ENCODE data around the gene LMO1.

DNA sequence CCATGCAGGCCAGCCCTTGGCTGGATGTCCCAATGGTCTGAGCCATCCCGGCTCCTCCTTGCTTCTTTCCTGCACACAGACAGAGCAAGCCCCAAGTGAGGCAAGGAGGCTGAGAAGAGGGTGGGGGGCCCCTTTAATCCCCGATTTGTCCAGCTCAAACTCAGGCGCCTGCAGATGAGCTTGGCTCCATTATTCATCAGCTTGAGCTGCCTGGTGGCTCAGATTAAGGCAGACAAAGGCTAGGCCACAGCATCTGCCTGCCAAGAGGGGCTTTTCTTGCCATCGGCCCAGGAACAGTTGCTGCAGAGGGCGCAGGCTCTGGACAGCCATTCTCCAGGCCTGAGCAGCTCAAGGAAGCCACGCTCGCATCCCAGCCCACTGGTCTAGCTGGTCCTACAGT is 35.4 kb downstream of the LMO1 start:
- TF ChIP-seq, protein P1, sequence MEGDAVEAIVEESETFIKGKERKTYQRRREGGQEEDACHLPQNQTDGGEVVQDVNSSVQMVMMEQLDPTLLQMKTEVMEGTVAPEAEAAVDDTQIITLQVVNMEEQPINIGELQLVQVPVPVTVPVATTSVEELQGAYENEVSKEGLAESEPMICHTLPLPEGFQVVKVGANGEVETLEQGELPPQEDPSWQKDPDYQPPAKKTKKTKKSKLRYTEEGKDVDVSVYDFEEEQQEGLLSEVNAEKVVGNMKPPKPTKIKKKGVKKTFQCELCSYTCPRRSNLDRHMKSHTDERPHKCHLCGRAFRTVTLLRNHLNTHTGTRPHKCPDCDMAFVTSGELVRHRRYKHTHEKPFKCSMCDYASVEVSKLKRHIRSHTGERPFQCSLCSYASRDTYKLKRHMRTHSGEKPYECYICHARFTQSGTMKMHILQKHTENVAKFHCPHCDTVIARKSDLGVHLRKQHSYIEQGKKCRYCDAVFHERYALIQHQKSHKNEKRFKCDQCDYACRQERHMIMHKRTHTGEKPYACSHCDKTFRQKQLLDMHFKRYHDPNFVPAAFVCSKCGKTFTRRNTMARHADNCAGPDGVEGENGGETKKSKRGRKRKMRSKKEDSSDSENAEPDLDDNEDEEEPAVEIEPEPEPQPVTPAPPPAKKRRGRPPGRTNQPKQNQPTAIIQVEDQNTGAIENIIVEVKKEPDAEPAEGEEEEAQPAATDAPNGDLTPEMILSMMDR (conservative IDR thresholded peaks at IDR 0.05), result no peak
- TF ChIP-seq ZFX (IDR thresholded peaks at IDR 0.05), result no peak

All from C4-2B (cell line).